ENCODE measurements around the gene TSR3.

TSR3 gene

GRCh38 chr16:1322407-1322806 lies 29.3 kb downstream of the TSR3 start:
- DNase-seq = no peak

- DNase-seq = no peak
These were observed 30.9 kb downstream of the TSR3 start for GRCh38 chr16:1320658-1321240.

- no peak for DNase-seq
These were observed 31.6 kb downstream of the TSR3 start for GRCh38 chr16:1320097-1320496.

DNA sequence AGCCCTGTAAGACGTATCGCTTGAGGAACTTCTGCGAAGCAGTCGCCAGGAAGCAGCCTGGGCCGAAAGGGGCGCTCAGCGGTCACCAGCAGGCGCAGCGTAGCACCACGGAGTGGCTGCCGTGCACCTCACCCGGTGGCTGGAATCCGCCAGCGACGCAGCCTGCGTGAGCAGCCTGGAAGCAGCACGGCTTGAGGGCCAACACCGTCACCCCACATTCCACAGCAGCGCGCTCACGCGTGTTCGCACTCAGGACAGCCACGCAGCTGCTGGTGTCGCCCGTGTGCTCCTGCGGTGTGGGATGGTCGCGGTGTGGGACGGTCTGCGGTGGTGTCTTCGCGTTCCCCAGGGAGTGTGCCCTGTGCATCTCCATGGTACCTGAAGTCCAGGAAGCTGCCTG lies 32.6 kb downstream of the TSR3 start:
- DNase-seq = no peak

GRCh38 chr16:1318268-1318545 lies 33.5 kb downstream of the TSR3 start:
- DNase-seq = no peak

DNA sequence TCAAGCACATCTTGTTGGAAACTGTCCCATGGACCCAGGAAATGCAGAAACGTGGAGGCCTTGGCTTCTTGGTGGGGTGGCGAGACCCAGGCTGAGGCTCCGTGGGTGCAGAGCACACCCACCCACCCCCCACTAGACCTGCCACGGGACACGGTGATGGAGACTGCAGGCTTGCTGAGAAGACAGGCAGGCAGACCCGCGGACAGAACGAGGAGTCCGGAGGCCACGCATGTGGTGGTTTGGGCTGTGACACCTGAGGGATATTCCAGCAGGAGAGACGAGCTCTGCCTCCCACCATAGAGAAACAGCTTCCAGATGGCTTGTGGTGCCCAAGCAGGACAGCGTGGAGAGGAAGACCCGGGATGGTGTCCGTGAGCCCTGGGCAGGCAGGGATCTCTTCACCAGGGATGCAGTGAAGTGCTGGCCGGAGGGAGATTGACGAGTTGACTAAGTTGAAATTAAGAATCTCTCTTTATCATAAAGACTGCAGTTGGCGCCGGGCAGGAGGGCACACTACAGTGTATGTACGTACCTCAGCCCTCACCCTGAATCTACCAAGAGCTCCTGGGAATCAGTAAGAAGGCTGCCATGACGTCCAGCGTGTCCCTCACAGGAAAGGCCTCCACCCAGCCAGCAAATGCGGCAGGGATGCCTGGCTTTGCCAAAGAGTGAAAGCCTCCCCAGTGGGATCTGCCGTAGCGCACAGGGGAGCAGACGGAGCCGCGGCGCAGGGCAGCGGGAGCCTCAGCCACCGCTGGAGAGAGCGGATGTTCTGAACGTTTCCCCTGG lies 34.0 kb downstream of the TSR3 start:
- no peak for DNase-seq

DNA sequence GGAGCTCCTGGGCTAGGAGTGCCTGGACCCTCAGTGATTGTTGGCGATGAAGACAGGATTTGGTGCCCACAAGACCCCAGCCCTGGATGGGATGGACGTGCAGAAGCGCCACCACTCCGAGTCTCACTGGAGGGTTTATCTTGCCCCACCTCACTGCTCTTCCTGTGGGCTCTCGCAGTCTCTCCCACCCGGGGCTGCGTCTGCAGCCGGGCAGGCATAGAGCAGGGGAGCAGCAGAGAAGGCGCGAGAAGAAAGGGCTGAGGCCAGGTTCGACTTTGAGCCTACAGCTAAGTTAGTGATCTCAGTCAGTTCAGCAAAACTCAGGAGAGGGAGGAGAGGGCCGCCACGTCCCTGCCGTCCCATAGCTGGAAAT lies 35.7 kb downstream of the TSR3 start:
- DNase-seq = no peak

- DNase-seq = no peak
These were observed 36.3 kb downstream of the TSR3 start for GRCh38 chr16:1315081-1316032.

- DNase-seq = no peak
These were observed 37.1 kb downstream of the TSR3 start for GRCh38 chr16:1314399-1315068.

GRCh38 chr16:1313721-1314369 lies 37.8 kb downstream of the TSR3 start:
- no peak for DNase-seq

DNA sequence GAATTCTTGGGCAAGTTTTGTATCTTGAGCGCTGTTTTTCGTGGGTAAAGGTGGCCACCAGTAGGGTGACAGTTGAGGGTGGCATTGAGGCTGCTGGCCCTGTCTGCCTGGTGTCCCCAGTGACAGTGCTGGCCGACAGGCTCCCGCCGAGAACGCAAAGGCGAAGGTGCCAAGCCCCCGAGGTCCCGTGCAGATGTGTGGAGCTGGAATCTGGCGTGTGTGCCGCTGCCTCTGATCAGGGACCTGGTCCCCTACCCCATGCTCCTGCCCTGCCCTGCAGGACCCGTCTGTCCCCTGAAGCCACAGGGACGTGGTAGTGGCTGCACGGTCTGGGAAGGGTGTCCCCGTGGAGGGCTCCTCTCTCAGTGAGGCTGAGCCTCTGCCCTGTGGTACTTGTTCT lies 38.8 kb downstream of the TSR3 start:
- no peak for DNase-seq

DNA sequence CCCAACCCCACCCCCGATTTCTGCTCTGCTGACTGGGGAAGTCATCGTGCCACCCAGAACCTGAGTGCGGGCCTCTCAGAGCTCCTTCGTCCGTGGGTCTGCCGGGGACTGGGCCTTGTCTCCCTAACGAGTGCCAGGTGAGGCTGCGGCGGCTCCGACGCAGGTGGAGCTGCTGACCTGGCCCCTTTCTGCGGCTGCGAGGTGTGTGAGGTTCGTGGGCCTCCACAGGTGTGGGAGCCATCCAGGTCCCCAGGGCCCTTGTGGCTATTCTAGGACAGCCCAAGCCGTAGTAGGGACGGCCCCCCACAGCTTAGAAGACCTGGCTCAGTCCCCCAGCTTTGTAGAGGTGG lies 39.2 kb downstream of the TSR3 start:
- no peak for DNase-seq

DNA sequence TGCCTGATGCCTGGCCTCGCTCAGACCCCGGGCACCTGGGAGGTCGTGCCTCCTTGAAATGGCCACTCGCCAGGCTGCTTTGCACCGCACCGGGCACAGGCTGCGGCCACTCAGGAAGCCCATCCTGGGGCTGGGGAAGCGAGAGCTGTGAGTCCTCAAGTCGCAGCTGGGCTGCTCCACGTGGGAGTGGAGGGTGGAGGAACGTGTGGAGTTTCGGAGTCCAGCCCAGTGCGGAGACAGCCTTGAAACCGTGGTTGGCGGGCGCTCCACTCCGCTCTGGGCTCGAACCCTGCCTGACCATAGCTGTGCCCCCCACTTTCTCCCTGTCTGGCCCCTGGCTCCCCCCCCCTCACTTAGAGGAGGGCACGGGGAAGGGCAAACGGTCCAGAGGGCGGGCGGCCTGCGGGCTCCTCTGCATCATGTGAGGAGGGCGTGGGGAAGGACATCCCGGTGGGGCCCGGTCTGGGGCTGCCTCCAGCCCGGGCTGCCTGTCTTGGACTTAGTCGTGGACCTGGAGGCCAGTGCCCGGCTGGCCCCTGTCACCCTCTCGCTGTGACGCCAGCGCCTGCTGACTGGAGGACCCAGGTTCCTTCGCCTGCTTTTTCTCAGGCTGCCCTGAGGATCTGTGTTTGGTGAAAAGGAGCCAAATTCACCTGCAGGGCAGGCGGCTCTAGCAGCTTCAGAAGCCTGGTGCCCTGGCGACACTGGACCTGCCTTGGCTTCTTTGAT lies 39.8 kb downstream of the TSR3 start:
- DNase-seq = no peak

- no peak for DNase-seq
These were observed 40.4 kb downstream of the TSR3 start for GRCh38 chr16:1311212-1311737.

DNA sequence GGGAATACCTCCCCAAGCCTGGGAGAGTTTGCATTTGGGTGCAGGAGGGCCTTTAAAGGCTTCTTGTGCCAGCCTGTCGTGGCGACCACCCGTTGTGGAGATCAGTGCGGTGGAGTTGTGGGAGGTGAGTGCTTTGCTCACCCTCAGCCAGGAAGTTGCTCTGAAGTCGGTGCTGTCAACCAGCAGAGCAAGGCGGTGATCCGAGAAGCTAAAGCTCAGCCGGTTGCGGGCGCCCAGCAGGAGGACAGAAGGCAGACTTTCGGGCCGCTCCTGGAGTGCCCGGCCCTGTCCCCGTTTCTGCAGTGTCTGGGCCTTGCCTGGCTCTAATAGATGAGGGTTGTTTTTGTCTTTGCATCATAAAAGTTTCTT lies 40.9 kb downstream of the TSR3 start:
- DNase-seq = no peak

DNA sequence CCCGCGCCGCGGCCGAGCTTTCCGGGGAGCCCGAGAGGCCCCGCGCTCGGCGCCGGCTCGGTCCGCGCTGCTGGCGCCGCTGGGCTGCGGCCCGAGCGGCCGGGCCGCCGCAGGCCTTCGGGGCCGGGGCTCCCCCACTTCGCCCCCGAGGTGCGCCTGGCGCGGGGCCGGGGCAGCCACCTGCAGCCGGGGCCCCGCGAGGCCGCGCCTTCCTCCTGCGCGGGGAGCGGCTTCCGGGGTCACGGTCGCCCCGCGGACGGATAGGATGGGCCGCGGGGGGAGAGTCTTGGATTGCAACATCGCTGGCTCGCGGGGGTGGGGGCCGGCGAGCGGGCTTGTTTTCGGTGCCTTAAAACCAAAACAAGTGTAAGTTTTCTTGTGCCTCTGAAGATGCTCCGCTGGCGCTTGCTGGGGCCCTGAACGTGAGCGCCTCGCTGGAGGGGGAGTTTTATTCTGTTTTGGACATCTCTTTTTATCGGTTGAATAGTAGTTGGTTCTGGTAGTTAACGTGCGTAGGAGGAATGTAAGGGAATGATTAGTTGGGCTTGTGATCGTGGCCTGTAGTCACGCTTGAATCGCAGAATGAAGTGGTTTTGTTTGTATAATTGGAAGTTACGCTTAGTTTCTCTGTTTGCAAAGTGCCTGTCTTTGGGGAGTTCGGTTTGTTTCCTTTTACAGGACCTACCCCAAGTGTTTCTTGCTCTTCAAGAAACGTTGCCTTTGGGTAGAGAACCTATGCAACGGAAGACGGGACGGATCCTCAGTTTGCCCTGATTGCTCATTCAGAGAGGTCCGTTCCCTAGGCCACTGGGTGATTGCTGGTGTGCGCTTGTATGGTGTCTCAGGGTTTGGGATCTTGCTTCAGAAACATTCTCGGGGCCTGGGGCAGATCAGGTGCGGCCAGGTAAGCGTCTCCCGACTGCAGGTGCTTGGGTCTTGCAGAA lies 41.5 kb downstream of the TSR3 start:
- no peak for DNase-seq

GRCh38 chr16:1308977-1309885 lies 42.4 kb downstream of the TSR3 start, which contains the start of gene UBE2I:
TSS of gene UBE2I (plus strand) at chr16:1309636. CDS start at chr16:1314031, 4,395 bp downstream.
- peak; percentile 78 for DNase-seq

DNA sequence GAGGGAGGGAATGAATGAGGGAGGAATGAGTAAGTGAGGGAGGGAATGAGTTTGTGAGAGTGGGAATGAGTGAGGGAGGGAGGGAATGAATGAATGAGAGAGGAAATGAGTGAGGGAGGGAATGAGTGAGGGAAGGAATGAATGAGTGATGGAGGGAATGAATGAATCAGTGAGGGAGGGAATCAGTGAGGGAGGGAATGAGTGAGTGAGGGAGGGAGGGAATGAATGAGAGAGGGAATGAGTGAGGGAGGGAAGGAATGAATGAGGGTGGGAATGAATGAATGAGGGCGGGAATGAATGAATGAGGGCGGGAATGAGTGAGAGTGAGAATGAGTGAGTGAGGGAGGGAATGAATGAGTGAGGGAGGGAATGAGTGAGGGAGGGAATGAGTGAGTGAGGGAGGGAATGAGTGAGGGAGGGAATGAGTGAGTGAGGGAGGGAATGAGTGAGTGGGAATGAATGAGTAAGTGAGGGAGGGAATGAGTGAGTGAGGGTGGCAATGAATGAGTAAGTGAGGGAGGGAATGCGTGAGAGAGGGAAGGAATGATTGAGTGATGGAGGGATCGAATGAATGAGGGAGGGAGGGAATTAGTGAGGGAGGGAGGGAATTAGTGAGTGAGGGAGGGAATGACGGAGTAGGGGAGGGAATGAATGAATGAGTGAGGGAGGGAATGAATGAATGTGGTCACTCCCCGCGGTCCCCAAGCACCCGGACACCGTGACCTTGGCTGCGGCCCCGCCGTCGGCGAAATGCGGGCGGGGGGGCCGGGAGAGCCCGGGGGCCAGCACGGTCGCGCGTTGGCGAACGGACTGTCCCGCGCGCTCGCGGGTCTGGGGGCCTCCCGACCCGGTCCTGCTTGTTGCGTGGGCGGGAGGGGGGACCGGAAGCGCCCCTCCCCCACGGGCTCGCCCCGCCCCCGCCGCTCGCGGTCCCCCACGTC lies 43.4 kb downstream of the TSR3 start:
- DNase-seq = no peak
